GM23248 (cell line): ENCODE results near the gene RBBP8NL.

Experiments used
- EZH2 ChIP-seq: fragments of 200-600 bp; sonication (generic); IDR thresholded peaks from 2 replicates; pipeline ENCODE4 v1.6.1; 2018; ENCODE audit warnings: antibody characterized with exemption, mild to moderate bottlenecking; ENCODE audit not compliant: insufficient read depth, poor library complexity, severe bottlenecking
- EZH2phosphoT487 ChIP-seq: fragments of 200-600 bp; sonication (generic); IDR thresholded peaks from 2 replicates; pipeline ENCODE4 v1.6.1; 2018; ENCODE audit warnings: antibody characterized with exemption, moderate library complexity, mild to moderate bottlenecking, low read depth; ENCODE audit not compliant: insufficient read depth

DNA sequence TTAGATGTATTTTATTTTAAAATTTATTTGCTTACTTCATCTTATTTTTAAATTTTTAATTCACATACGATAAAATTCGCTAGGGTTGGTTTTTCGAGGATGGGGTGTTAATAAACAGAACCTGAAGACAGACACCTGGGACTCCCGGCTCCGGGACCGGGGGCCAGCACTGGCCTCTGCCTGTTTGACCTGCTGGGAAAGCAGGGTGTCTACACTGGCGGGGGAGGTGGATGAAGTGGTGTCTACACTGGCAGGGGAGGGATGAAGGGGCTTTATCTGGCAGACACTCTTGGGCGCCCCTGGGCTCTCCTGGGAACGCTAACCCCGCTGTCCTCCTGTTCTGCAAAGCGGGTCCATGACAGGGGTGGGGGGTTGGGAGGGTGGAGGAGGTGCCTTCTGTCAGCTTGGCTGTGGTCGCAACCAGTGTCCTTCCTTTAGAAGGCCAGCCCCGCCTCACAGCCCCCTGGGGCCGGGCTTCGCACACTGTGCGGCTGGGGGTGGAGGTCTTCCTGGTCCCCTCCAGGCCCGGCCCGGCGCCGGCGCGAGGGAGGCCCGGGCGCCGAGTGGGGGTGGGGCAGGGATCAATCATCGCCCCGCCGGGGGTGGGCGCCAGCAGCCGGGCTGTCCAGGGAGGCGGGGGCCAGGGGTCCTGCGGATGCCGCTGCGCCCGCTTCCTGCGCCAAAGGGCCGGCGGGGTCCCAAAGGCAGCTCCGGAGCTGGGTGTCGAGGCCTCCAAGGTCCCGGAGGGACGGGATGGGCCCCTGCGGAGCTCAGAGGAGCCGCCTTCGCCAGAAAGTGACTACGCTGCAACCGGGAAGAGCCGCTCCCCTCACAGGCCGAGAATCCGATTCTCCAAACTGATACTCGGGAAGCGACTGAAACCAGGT lies 46.6 kb upstream of the RBBP8NL start:
- TF ChIP-seq EZH2phosphoT487 = no peak
- no peak for TF ChIP-seq EZH2
